Stimulated activated CD4-positive, alpha-beta T cell treated with anti-CD3 and anti-CD28 coated beads, TNF-alpha, amount 100 ng/mL, for 4 hours (primary cell): ENCODE data around the gene CACTIN.
"Not testable (repeated sequence)": the region's sequence is repeated elsewhere in the genome, so short reads cannot be mapped to it uniquely, and the experiment has no call there.

Experiments
- DNase-seq, 3 experiments: peaks; one replicate each; pipeline ENCODE4 v3.0.0-alpha.2; 2020; ENCODE audit warnings: low read depth in 3 of 3

The CACTIN gene

GRCh38 chr19:3663838-3664237 is 37.2 kb upstream of the CACTIN start:
- DNase-seq = no peak

GRCh38 chr19:3661284-3662238 is 35.0 kb upstream of the CACTIN start:
- DNase-seq = no peak

GRCh38 chr19:3660493-3661219 is 34.1 kb upstream of the CACTIN start:
- no peak for DNase-seq

GRCh38 chr19:3659746-3660112 is 33.1 kb upstream of the CACTIN start:
- DNase-seq = no peak

GRCh38 chr19:3658870-3659745 is 32.5 kb upstream of the CACTIN start:
- no peak for DNase-seq

- no peak for DNase-seq
Observed at GRCh38 chr19:3658004-3658869, 31.6 kb upstream of the CACTIN start.

- no peak for DNase-seq
Observed at GRCh38 chr19:3657395-3657769, 30.8 kb upstream of the CACTIN start.

GRCh38 chr19:3656747-3657394 is 30.3 kb upstream of the CACTIN start:
- DNase-seq = no peak

GRCh38 chr19:3656073-3656746 is 29.6 kb upstream of the CACTIN start:
- DNase-seq = no peak

GRCh38 chr19:3655402-3656072 is 28.9 kb upstream of the CACTIN start:
- DNase-seq = no peak

- no peak for DNase-seq
Observed at GRCh38 chr19:3653865-3654513, 27.4 kb upstream of the CACTIN start.

GRCh38 chr19:3653081-3653795 is 26.6 kb upstream of the CACTIN start:
- no peak for DNase-seq

GRCh38 chr19:3652422-3652821 is 25.8 kb upstream of the CACTIN start:
- no peak for DNase-seq

GRCh38 chr19:3651684-3652083 is 25.1 kb upstream of the CACTIN start:
- no peak for DNase-seq

GRCh38 chr19:3649888-3650287 is 23.3 kb upstream of the CACTIN start:
- no peak for DNase-seq

- no peak for DNase-seq
Observed at GRCh38 chr19:3648037-3648905, 21.7 kb upstream of the CACTIN start.

- not testable (repeated sequence) for DNase-seq
Observed at GRCh38 chr19:3647102-3647501, 20.5 kb upstream of the CACTIN start.
